OCI-LY3 (cell line): ENCODE results near the gene DGCR6L.
"Not testable (repeated sequence)": the region's sequence is repeated elsewhere in the genome, so short reads cannot be mapped to it uniquely, and the experiment has no call there.

Source experiments
- H2AFZ ChIP-seq: fragments of 200-600, 300-600 bp; shearing (Covaris generic); 2 replicates; pipeline ENCODE4 v1.6.0; 2014; ENCODE audit warnings: antibody characterized with exemption, low read depth, low read length
- H3K27ac ChIP-seq: fragments of 200-600, 300-600 bp; sonication (generic); 2 replicates; pipeline ENCODE4 v1.5.1; 2014; ENCODE audit warnings: mild to moderate bottlenecking, low read length, moderate library complexity, mixed read lengths
- H3K27me3 ChIP-seq: fragments of 200-600, 300-600 bp; sonication (generic); 2 replicates; pipeline ENCODE4 v1.6.1; 2014; ENCODE audit warnings: low read depth, low read length, mixed read lengths
- H3K36me3 ChIP-seq: fragments of 200-600, 300-600 bp; sonication (generic); replicated peaks from 2 replicates; pipeline ENCODE3; 2014; ENCODE audit warnings: low read depth, low read length, mixed read lengths
- H3K4me1 ChIP-seq: fragments of 300-600, 200-600 bp; sonication (generic); 2 replicates; pipeline ENCODE4 v1.6.1; 2014; ENCODE audit warnings: low read length, mixed read lengths
- H3K4me2 ChIP-seq: fragments of 200-600, 300-600 bp; sonication (generic); 2 replicates; pipeline ENCODE4 v1.6.1; 2014; ENCODE audit warnings: low read length, mixed read lengths
- H3K4me3 ChIP-seq: fragments of 300-600, 200-600 bp; sonication (generic); 2 replicates; pipeline ENCODE4 v1.5.1; 2014; ENCODE audit warnings: antibody characterized with exemption, mild to moderate bottlenecking, low read length, moderate library complexity
- H3K79me2 ChIP-seq: fragments of 300-600, 200-600 bp; shearing (Covaris generic); 2 replicates; pipeline ENCODE4 v1.6.1; 2014; ENCODE audit warnings: mild to moderate bottlenecking, low read length, mixed read lengths
- H3K9ac ChIP-seq: fragments of 300-600, 200-600 bp; shearing (Covaris generic); 2 replicates; pipeline ENCODE4 v1.6.0; 2014; ENCODE audit warnings: mild to moderate bottlenecking, low read length, moderate library complexity
- H3K9me3 ChIP-seq: fragments of 200-600, 300-600 bp; shearing (Covaris generic); 2 replicates; pipeline ENCODE4 v1.6.1; 2014; ENCODE audit warnings: low read length, mixed read lengths; ENCODE audit not compliant: insufficient read depth
- H4K20me1 ChIP-seq: fragments of 200-600, 300-600 bp; sonication (generic); 2 replicates; pipeline ENCODE4 v1.6.1; 2016; ENCODE audit warnings: low read length, mixed read lengths; ENCODE audit not compliant: insufficient read depth
- EZH2phosphoT487 ChIP-seq: fragments of 200-600 bp; shearing (Covaris generic); IDR thresholded peaks from 2 replicates; pipeline ENCODE4 v1.6.1; 2018; ENCODE audit warnings: antibody characterized with exemption, mixed run types, low read depth
- TF ChIP-seq, protein P1 (sequence below): fragments of 200-600, 300-600 bp; sonication (generic); IDR thresholded peaks from 2 replicates; pipeline ENCODE4 v1.5.1; 2014; ENCODE audit warnings: antibody characterized with exemption, low read length, low read depth

Gene DGCR6L

DNA sequence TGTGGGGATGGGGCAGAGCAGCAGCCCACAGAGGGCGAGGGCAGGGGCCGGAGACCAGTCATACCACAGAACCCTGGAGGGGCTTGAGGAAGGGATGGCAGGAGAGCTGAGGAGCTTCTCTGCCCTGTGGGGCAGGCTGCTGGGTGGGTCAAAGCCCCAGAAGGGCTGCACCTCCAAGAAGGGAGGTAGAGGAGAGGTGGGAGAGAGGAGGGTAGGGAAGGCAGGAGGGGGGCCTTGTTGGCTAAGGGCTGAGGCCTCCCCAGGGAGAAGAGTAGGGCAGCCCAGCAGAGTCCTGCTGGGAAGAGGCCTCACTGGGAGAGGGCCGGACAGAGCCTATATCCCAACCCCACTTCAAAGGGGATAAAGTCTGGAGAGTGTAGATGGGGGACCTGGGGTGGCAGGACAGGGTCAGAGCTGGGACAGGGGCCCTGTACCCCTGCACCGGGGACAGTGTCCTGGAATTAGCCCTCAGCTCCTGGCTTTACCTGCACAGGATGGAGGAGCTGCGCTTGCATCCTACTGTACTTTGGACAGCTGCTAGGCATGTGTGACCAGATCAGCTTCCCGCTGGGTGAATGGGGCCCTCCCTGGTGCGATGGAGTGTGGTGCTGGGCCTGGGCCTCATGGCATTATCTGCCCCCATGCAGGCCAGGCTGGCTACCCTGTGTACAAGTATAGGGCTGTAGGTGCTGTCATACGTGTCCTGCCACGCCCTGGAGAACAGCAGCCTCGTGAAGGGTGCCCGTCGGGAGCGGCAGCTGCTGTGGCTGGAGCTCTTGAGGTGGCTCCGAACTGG lies 7.3 kb downstream of the DGCR6L start:
- Histone ChIP-seq H3K79me2 (no peaks in the 10 kb centered on the region), H3K27me3 (no peaks in the 10 kb centered on the region), H3K9me3 (no peaks in the 10 kb centered on the region), H3K4me2 (no peak overlapping the region), H3K4me1 (no peaks in the 10 kb centered on the region), H4K20me1 (0 out of 2 replicates have a peak, but pooled peaks cover 3% of the 10 kb centered on the region), H3K36me3 (no peaks in the 10 kb centered on the region), H3K27ac (no peak overlapping the region), H2AFZ (no peak overlapping the region), H3K9ac (no peak overlapping the region), H3K4me3 (no peak overlapping the region)
- no peak for TF ChIP-seq EZH2phosphoT487
- TF ChIP-seq, protein P1, sequence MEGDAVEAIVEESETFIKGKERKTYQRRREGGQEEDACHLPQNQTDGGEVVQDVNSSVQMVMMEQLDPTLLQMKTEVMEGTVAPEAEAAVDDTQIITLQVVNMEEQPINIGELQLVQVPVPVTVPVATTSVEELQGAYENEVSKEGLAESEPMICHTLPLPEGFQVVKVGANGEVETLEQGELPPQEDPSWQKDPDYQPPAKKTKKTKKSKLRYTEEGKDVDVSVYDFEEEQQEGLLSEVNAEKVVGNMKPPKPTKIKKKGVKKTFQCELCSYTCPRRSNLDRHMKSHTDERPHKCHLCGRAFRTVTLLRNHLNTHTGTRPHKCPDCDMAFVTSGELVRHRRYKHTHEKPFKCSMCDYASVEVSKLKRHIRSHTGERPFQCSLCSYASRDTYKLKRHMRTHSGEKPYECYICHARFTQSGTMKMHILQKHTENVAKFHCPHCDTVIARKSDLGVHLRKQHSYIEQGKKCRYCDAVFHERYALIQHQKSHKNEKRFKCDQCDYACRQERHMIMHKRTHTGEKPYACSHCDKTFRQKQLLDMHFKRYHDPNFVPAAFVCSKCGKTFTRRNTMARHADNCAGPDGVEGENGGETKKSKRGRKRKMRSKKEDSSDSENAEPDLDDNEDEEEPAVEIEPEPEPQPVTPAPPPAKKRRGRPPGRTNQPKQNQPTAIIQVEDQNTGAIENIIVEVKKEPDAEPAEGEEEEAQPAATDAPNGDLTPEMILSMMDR: no peak

DNA sequence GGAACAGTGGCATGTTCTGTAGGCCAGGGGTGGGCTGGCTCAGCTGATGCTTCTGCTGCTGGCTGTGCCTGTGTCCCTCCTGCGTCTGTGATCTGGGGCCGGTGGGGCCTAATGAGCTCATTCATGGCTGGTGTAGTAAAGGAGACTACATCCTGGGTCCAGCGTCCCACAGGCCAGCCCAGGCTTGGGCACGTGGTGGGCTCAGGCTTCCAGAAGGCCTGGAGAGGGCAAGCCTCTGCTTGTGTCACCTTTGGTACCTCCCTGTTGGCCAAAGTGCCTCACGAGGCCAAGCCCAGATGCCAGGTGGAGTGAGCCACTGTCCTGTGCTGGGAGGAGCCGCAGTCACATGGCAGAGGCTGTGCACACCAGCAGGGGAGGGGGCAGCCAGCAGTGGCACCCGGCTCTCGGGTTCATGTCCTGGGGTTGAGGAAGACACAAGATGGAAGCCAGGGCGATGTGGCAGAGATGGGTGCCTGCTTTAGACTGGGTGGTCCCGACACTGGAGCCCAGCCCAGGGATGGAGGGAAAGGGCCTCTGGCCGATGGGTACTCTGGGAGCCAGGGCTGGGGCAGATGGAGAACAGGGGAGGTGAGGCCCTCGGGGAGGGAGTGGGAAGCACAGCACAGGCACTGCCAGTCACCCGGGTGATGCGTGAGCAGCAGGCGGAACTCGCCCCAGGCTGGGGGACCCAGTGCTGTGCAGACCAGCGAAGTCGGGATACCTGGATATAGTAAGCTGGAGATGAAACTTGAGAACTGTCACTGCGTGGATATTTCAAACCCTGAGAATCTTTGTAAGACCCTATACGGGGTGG lies 8.4 kb downstream of the DGCR6L start:
- H3K4me2 ChIP-seq, H3K27ac ChIP-seq, H4K20me1 ChIP-seq, H3K4me3 ChIP-seq, H2AFZ ChIP-seq, H3K27me3 ChIP-seq, H3K36me3 ChIP-seq, H3K9me3 ChIP-seq, H3K9ac ChIP-seq, H3K4me1 ChIP-seq, H3K79me2 ChIP-seq: not testable (repeated sequence)

DNA sequence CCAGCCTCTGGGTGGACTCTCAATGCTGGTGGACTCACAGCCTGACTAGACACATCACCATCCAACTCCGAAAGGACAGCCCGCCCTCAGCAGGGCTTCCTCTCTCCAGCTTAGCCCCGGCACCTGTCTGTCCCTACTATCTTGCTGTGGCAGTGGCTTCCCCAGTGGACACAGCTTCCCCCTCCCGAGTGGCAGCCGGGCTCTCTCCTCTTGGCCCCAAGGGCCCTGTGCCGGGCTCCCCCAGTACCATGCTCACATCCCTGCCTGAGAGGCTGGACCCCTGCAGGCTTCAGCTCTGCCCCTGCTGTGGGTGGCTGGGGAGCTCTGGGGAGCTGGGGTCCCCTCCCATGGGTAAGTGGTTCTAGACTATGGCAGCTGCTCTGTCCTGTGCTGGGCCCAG lies 9.1 kb downstream of the DGCR6L start:
- H3K79me2 ChIP-seq, H3K36me3 ChIP-seq, H4K20me1 ChIP-seq, H3K27me3 ChIP-seq, H3K9me3 ChIP-seq, H3K4me3 ChIP-seq, H3K9ac ChIP-seq, H3K4me2 ChIP-seq, H3K4me1 ChIP-seq, H3K27ac ChIP-seq, H2AFZ ChIP-seq: not testable (repeated sequence)

DNA sequence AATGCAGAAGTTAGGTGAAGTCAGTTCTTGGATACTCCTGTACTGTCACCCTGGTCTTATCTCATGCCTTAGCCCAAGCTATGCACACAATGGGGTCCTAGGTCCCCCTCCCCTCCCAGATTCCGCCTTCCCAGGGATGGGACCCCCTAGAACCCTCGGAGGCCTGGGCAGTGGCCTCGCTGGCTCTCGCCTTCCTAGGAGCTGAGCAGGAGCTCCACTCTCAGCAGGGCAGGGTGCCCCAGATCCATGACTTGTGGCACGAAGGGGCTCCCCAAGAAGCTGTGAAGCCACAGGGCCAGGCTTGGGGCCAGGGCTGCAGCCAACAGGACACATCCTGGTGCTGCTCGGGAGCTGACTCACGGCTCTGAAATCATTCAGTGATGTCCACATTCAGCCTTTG lies 9.7 kb downstream of the DGCR6L start:
- not testable (repeated sequence) for H3K9ac ChIP-seq, H3K4me3 ChIP-seq, H3K36me3 ChIP-seq, H3K27me3 ChIP-seq, H3K4me2 ChIP-seq, H3K27ac ChIP-seq, H3K4me1 ChIP-seq, H4K20me1 ChIP-seq, H3K79me2 ChIP-seq, H3K9me3 ChIP-seq, H2AFZ ChIP-seq

DNA sequence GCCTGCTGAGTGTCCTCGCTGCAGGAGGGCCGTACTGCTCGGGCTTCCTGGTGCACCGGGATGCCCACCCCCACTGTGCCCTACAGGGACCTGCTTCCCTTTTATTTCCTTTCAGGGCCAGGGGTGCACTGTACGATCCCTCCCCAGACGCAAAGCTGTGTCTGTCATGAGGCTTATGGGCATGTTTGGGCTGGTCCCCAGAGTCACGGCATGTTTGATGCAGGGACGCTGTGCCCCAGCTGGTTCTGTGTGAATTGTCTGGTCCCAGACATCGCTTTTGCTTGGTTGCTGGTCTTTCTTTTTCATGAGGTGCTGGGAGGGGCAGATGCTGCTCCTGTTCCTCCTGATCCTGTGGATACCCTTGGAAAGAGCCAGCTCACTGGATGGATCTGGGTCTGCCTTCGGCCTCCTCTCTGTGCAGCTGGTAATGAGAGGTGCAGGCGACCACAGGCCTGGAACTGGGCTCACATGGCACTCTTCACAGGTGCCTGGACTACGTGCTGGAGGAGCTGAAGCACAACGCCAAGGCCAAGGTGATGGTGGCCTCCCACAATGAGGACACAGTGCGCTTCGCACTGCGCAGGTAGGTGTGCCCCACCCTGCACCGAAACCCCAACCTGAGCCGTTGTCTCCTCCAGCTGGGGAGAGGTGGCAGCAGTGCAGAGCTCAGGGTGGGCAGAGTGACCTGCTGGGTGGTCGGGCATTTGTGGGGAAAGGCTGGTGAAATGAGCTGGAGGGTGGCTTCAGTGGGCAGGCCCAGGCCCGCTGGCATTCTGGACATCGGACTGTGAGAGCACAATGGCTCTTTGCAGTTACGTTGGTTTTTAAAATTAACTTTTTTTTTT lies 10.8 kb downstream of the DGCR6L start:
- H3K36me3 ChIP-seq, H3K4me3 ChIP-seq, H3K79me2 ChIP-seq, H2AFZ ChIP-seq, H3K27ac ChIP-seq, H3K4me1 ChIP-seq, H3K27me3 ChIP-seq, H3K9ac ChIP-seq, H3K4me2 ChIP-seq, H3K9me3 ChIP-seq, H4K20me1 ChIP-seq: not testable (repeated sequence)

DNA sequence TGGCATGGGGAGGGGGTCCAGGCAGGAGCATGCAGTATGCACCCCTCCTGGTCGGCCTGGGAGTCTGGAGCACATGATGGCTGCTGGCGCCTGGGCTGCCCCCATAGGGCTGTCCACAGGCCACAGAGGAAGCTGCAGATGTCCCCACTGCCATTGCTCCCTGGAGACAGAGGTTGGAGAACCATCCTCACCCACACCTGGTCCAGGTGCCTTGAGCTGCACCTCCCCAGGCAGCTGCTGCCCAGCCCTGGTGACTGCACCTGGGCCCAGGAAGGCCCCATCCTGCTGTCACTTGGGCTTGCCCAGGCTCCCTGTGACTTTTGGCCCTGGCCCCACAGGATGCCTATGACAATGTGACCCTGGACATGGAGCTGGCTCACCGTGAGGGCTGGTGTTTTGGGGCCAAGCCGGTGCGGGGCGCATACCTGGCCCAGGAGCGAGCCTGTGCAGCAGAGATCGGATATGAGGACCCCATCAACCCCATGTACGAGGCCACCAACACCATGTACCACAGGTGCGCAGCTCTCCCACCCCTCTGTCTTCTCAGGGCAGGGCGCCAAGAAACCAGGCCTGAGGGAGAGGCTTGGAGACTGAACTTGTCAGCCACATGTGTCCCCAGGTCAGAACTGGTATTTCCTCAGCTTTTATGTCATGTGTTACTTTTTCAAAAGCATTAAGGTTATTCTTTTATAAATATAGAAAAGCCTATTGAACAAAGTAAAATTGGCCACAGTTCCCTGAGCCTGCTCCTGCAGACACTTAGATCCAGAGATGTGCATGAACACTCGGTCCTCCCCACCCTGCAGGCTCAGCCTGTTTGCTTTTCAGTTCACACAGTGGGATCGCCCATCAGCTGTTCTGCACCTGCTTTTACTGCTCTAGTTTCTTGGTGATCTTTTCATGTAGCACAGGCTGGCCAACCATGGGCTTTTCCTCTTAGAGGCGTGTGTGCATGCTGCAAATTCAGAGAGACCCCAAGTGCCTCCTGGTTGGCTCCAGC lies 12.1 kb downstream of the DGCR6L start:
- H3K27ac ChIP-seq, H3K4me1 ChIP-seq: not testable (repeated sequence)

DNA sequence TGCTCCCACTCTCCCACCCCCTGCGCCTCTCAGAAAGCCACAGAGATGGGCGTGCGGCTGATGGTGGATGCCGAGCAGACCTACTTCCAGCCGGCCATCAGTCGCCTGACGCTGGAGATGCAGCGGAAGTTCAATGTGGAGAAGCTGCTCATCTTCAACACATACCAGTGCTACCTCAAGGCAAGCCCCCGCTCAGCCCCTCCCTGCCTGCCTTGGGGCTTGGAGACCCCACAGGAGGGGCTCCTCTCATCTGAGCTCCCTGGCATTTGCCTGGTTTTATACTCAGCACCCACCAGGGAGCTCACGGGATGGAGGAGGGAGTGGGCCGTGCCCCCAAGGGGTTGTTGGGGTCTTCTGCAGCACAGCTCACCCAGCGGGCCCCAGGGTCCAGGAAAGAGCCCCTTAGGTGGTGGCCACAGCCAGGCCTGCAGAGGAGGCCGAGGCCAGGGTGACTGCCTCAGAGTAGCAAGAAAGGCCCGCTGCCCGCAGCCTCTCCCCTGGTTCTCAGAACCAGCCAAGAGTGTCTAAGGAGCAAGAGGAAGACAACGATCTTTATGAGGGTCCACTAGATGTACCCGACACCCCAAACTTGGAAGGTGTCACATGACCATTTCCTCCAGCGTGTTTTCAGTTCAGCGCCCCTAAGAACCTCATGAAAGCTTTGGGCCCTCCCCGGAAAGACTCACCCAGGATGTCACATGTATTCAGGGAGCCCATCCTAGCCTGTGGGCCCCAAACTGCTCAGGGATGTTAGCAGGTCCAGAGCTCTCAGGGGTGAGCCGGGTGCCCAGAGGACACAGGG lies 13.0 kb downstream of the DGCR6L start:
- H3K36me3 ChIP-seq, H2AFZ ChIP-seq, H3K4me2 ChIP-seq, H3K9me3 ChIP-seq, H3K79me2 ChIP-seq, H3K27me3 ChIP-seq, H3K4me1 ChIP-seq, H3K4me3 ChIP-seq, H3K27ac ChIP-seq, H4K20me1 ChIP-seq, H3K9ac ChIP-seq: not testable (repeated sequence)

More for the DNA sequence above, 12.1 kb downstream of the DGCR6L start:
- H2AFZ ChIP-seq, H4K20me1 ChIP-seq, H3K27me3 ChIP-seq, H3K36me3 ChIP-seq, H3K4me2 ChIP-seq, H3K9ac ChIP-seq, H3K4me3 ChIP-seq, H3K79me2 ChIP-seq, H3K9me3 ChIP-seq: not testable (repeated sequence)
